GM19099 (cell line): Measurements from ENCODE around the gene LCTL.

Source experiments
- POLR2A ChIP-seq: IDR thresholded peaks from 3 replicates; pipeline ENCODE4 v1.6.1; 2011; ENCODE audit warnings: low read depth; ENCODE audit not compliant: insufficient read length; ENCODE audit errors: extremely low read depth

LCTL gene, protein sequence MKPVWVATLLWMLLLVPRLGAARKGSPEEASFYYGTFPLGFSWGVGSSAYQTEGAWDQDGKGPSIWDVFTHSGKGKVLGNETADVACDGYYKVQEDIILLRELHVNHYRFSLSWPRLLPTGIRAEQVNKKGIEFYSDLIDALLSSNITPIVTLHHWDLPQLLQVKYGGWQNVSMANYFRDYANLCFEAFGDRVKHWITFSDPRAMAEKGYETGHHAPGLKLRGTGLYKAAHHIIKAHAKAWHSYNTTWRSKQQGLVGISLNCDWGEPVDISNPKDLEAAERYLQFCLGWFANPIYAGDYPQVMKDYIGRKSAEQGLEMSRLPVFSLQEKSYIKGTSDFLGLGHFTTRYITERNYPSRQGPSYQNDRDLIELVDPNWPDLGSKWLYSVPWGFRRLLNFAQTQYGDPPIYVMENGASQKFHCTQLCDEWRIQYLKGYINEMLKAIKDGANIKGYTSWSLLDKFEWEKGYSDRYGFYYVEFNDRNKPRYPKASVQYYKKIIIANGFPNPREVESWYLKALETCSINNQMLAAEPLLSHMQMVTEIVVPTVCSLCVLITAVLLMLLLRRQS

DNA sequence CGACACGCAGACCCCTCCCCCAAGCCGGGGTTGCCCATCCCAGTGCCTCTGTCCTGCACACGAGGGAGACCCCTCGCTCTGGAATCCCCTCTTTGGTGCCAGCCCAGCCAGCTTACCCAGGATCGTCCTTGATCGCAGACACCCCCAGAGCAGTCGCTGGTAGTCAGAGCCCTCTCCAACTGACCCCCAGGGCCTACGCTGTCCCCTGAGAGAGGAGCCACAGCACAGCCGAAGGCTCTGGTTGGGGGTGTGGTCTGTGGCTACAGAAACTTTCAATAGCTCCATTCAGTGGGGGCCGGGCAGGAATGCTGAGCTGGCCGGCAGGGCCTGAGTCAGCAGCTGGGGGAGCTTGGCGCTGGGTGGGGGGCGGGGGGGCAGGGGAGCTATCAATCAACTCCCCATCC is at the start of gene LCTL:
Gene LCTL (minus strand): TSS at position 258 of the 404 bp plus-strand sequence. CDS start 633 bp downstream, outside the sequence.
- no peak for TF ChIP-seq POLR2A

DNA sequence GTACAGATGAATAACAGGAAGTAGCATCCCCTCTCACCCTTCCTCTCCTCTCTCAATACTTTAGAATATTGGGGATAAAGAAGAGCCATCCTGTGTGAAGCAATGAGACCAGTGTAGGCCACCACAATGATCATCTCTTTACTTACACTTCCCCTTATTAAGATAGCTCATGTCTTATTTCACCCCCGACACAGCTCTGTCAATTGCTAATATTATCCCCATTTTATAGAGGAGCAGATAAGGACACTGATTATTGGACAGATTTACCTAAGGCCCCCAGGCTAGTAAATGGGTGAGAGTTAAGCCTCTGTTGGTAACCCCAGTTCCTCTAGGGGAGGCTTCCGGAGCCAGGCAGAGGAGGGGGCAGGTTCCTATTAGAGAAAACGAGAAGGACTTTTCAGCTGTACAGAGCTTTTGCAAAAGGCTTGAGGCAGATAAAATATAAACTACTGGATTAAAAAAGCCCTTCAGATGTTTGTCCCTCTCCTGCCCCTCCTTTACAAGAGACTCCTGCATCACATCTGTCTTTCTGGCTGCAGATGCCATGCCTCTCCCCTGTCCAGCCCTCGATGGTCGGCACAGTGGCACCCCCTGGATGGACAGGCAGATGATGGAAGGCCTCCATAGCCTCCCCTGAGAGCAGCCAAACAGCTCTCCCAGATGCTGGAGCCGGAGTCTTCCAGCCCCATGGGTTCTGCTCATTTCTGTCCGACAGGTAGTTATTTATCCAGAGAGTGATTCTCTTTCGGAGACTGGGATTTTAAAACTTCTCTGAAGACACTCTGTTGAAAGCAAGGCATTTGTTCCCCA is 49.4 kb upstream of the LCTL start:
- TF ChIP-seq POLR2A: no peak

DNA sequence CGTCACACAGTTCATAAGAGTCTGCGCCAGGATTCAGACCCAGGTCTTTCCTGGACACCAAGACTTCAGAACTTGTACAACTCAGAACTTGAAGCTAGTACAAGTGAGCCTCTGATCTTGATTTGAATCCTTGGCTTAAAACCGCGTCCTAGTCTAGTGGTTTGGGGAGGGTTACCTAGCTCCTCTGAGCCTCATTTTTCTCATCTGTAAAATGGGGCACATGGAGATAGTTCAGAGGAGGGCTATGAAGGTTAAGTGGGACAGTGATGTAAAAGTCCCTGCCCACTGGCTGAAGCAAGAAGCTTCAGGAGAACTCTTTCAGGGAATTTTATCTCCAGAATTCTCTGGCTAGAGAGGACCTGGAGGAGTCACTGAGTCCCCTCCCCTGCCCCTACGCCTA is 48.7 kb upstream of the LCTL start:
- TF ChIP-seq POLR2A: no peak

DNA sequence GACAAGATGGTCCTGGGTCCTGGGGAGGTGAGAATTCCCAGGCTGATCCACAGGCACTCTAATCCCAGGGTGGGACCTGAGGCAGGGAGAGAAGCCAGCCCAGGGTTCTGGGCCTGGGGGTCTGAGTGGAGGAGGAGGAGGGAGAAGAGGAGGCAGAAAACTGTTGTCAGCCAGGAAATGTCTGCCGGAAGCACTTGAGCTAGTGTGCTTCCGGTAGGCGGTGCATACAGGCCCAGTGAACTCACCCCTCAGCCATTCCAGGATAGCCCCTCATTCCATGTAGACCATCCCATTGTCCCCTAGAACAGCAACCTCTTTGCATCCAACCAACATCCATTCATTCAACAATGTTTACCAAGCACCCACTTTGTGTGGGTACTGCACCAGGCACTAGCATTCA is 47.9 kb upstream of the LCTL start:
- TF ChIP-seq POLR2A: no peak

DNA sequence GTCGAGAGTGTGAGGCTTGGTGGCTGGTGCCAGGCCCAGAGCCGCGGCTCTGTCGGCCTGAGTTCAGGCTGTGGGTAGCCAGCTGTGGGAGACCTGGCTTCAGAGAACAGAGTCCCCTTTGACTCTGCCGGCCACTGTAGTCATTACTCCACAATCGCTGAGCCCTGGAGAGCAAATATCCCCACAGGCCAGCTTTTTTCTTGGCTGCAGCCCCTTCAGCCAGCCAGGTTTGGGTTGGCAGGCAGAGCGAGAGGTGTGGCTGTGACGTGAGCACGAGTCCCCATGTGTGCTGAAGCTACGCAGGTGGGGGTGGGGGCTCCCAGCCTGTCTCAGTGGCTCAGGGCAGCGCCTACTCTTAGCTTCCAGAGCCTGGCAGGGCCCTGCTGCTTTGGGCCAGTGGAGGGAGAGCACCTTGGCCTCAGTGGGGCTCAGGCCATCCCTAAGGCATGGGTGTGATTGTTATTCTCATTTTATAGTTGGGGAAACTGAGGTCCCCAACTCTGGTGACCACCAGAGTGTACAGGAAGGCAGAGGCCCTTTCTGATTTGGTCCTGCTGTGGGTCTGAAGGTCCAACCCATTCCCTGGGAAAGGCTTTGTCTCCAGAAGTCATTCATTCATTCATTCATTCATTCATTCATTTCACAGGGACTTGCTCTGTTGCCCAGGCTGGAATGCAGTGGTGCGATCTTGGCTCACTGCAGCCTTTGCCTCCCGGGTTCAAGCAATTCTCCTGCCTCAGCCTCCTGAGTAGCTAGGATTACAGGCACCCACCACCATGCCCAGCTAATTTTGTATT is 45.7 kb upstream of the LCTL start:
- TF ChIP-seq POLR2A: no peak

DNA sequence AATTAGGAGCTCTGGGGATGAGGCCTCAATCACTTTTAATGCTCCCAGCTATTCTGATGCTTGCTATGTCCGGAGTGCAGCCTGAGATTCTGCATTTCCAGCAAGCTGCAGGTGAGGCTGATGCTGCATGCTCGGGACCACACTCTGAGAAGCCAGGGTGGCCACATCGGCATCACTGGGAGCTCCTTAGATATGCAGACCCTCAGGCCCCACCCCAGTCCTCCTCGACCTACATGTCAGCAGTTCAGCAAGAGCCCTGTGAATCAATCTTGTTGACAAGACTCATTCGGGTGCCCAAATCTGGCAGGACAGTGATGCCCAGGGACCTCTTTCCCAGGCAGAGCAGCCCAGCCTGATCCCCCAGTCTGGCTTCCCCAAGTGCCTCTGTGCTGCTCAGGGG is 44.1 kb upstream of the LCTL start:
- TF ChIP-seq POLR2A: no peak

DNA sequence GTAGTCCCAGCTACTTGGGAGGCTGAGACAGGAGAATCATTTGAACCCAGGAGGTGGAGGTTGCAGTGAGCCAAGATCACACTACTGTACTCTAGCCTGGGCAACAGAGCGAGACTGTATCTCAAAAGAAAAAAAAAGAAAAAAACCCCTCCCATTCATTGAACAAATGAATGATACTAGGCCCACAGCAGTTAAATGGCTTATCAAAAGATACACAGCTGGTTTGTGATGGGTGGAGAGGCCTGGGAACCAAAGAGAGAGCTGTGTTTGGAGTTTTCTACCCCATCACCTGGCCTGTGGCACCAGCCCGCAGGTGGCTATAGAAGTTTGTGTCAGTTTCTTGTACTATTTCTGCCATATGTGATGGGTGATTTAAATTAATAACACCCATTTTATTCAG is 43.1 kb upstream of the LCTL start:
- TF ChIP-seq POLR2A: no peak

DNA sequence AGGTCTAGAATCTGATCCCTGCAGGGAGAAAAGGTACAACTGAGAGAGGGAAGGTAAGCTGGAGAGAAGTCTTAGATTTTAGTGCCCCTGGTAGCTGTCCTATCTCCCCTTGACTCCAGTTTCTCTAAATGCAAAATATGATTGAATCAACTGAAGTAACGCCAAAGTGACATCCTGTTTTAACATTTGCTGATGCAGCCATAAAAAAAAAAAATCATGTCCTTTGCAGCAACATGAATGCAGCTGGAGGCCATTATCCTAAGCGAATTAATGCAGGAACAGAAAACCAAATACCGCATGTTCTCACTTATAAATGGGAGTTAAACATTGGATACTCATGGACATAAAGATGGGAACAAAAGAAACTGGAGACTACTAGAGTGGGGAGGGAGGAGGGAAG is 42.4 kb upstream of the LCTL start:
- TF ChIP-seq POLR2A: no peak

DNA sequence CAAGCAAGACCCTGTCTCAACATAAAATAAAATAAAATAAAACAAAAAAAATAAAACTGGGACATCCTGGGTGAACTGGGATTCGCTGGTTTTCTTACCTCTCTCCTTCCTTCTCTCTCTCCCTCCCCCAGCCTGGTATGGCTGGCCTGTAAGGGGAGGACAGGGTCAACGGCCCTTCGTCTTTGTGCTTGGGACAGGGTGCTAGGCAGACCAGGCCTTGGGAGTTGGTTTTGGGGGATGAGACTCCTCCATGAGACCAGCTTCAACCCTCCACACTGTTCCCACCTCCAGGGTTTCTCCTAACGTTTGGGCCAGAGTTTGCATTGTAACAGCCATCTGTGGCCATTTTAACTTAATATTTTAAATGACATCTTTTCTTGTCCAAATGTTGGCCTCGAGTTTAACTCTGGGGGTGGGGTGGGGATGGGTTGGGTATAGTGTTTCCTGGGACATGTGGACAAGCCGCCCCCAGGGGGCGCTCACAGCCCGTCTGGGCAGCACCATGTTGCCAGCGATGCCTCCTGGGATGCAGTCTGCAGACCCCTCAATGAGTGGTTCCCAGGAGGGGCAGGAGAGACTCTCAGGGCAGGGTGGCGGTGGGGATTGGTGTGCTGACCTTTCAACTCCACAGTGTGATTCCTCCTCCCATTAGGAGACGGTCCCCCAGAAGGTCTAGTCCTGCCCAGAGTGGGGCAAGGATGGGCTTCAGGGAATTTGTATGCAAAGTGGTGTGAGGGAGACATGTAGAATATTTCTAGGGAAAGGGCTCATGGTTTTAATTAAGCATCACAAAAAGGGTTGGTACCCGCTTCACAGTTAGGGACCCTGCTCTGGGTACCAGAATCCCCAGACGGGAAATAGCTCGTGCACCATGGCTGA is 37.7 kb upstream of the LCTL start:
- TF ChIP-seq POLR2A: no peak

DNA sequence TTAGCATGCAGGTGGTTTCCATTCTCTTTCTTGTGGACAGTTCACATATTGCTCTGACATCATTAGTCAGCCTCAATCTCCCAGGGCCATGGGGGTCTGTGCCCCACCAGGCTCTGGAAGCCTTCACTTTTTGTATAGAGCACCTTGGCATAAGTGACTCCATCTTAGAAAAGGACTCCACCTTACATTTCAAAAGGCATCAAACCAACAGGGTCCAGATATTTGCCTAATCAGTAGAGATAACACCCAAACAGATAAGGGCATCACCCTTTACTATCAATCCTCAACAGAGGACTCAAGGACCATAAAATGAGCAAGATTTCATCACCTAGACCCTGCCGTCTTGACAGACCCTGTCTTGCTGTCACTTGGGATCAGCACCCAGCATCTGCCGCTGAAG is 35.7 kb upstream of the LCTL start:
- no peak for TF ChIP-seq POLR2A

DNA sequence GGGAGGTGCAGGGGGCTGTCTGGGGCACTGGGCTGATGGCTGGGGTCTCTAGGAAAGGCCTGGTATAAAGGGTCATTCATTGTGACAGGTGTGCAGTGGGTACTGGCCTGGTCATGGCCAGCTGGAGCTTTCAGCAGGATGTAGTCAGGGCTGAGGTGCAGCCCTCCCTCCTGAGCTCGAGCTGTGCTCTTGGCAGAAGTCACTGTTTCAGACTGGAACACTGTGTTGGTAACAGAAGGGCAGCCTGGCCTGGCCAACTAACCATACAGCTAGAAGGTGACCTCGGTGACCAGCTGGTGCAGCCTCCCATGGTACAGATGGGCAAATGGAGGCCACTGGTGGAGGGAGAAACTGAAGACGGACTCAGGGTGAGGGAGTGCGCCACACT is 34.4 kb upstream of the LCTL start:
- TF ChIP-seq POLR2A: no peak

DNA sequence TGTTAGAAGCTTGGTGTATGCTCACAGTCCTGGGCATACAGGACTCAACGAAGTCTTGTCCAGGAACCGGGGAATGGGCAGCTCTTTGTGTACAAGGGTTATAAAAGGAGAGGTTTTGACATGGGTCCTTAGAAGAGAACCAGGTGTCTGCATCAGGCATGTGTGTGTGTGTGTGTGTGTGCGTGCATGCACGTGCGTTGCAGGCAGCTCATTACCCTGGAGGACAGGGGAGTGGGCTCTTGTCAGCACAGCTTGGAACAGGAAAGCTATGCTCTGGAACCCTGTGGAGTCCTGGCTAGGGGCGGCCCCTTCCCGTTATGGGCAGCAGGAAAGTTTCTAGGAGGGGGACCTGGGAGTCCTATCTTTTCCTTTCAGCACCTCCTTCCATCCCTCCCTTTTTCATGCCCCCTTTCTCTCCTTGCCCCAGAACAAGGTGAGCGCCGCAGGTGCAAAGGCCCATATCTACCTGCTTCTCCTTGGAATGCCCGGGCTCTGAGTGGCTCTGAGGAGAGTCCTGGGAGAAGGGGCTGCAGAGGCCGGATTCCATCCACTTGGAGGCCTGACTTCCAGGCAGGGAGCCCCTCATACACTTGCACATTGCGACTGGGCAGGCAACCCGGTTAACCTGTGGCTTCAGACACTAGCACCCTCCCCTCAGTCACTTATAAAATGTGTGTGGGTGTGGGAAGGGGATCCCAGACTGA is 33.9 kb upstream of the LCTL start:
- TF ChIP-seq POLR2A: no peak

DNA sequence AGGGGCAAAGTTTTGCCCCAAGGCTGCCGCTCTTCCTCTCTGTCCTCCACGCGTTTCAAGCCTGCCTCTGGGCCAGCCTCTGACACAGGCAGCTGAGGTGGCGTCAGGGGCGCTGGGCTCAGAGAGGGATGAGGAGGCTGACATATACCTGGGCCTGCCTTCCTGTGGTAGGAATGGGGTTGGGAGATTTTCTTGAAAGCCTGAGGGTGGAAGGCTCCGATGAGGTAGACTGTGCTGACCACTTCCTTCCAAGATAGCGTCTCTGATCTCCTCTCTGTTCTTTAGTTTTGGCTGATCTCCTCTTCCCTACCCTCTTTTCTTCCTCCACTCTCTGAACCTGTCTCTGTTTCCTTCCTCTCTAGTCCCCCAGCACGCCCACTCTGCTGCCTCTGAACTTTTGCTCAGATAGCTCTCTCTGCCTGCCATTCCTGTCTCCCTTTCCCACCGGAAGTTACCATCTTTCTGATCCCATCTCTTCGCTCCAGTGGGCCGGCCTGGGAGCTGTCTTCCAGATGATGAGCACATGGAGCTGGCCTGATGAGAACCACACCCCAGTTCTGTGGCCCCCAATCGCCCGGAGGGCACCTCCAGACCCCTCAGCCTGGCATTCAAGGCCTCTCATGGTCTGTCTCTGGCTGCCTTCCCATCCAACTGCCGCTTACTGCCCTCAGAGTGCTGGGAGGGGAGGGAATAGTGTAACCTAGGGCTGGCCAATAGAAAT is 32.5 kb upstream of the LCTL start:
- TF ChIP-seq POLR2A: no peak
